Loucy (cell line): ENCODE results near the gene OR2AG2.

Experiments
- H2AFZ ChIP-seq: fragments of 200-600 bp; sonication (generic); 2 replicates; pipeline ENCODE4 v1.6.0; 2016; ENCODE audit warnings: antibody characterized with exemption, mild to moderate bottlenecking, low read length, moderate library complexity
- H3F3A ChIP-seq: fragments of 200-600 bp; 2 replicates; pipeline ENCODE4 v1.6.0; 2016; ENCODE audit warnings: antibody characterized with exemption, low read depth, mild to moderate bottlenecking
- H3K27me3 ChIP-seq: fragments of 200-600 bp; sonication (generic); 2 replicates; pipeline ENCODE4 v1.6.1; 2014; ENCODE audit warnings: low read length, mild to moderate bottlenecking; ENCODE audit not compliant: insufficient read depth, poor library complexity, severe bottlenecking
- H3K36me3 ChIP-seq: fragments of 200-600 bp; sonication (generic); 2 replicates; pipeline ENCODE4 v1.6.1; 2016; ENCODE audit warnings: low read length; ENCODE audit not compliant: insufficient read depth
- H3K4me1 ChIP-seq: fragments of 200-600 bp; sonication (generic); 2 replicates; pipeline ENCODE4 v1.5.1; 2014; ENCODE audit warnings: low read length, mild to moderate bottlenecking; ENCODE audit not compliant: insufficient read depth, poor library complexity, severe bottlenecking
- H3K4me2 ChIP-seq: fragments of 200-600 bp; sonication (generic); 2 replicates; pipeline ENCODE4 v1.6.0; 2014; ENCODE audit warnings: antibody characterized with exemption, low read length, low read depth, mild to moderate bottlenecking; ENCODE audit not compliant: poor library complexity, severe bottlenecking
- H3K4me3 ChIP-seq: fragments of 200-600 bp; sonication (generic); 2 replicates; pipeline ENCODE4 v1.5.1; 2014; ENCODE audit warnings: low read length, mild to moderate bottlenecking, mixed read lengths; ENCODE audit not compliant: poor library complexity, severe bottlenecking
- H3K79me2 ChIP-seq: fragments of 200-600 bp; sonication (generic); 2 replicates; pipeline ENCODE4 v1.6.1; 2014; ENCODE audit warnings: low read length; ENCODE audit not compliant: insufficient read depth
- H3K9ac ChIP-seq: fragments of 200-600 bp; sonication (generic); 2 replicates; pipeline ENCODE4 v1.6.0; 2014; ENCODE audit warnings: mild to moderate bottlenecking, low read depth, low read length, moderate library complexity; ENCODE audit not compliant: poor library complexity, severe bottlenecking
- H3K9me2 ChIP-seq: fragments of 200-600 bp; sonication (generic); replicated peaks from 2 replicates; pipeline ENCODE4 v1.6.1; 2016; ENCODE audit warnings: low read depth, low read length, mixed read lengths
- H3K9me3 ChIP-seq: fragments of 200-600 bp; sonication (generic); 2 replicates; pipeline ENCODE4 v1.6.1; 2014; ENCODE audit warnings: mild to moderate bottlenecking, antibody characterized with exemption, low read length, low read depth; ENCODE audit not compliant: insufficient read depth
- H4K20me1 ChIP-seq: fragments of 200-600 bp; sonication (generic); 2 replicates; pipeline ENCODE4 v1.6.0; 2014; ENCODE audit warnings: antibody characterized with exemption, low read length, mild to moderate bottlenecking; ENCODE audit not compliant: insufficient read depth, poor library complexity, severe bottlenecking
- CTCF ChIP-seq: fragments of 200-600 bp; sonication (generic); conservative IDR thresholded peaks from 2 replicates; pipeline ENCODE4 v1.5.1; 2014; ENCODE audit warnings: mild to moderate bottlenecking, antibody characterized with exemption, low read length
- EZH2phosphoT487 ChIP-seq: fragments of 200-600 bp; IDR thresholded peaks from 2 replicates; pipeline ENCODE4 v1.6.1; 2018; ENCODE audit warnings: antibody characterized with exemption, mild to moderate bottlenecking, moderate library complexity, borderline replicate concordance

The OR2AG2 gene

GRCh38 chr11:6725386-6725896 is 46.3 kb downstream of the OR2AG2 start:
- no peaks in the 10 kb centered on the region for H3K9me2 ChIP-seq
- no peaks in the 10 kb centered on the region for H4K20me1 ChIP-seq
- no peak overlapping the region for H3K9ac ChIP-seq
- H3K4me3 ChIP-seq = no peak overlapping the region
- H3F3A ChIP-seq = no peaks in the 10 kb centered on the region
- H3K79me2 ChIP-seq = peaks cover 6% of the 10 kb centered on the region; the same call in 1 of the 2 replicates
- H3K36me3 ChIP-seq = no peaks in the 10 kb centered on the region
- H3K27me3 ChIP-seq = no peaks in the 10 kb centered on the region
- TF ChIP-seq CTCF = no peak
- TF ChIP-seq EZH2phosphoT487 = no peak
- no peaks in the 10 kb centered on the region for H3K9me3 ChIP-seq
- H3K4me1 ChIP-seq = peaks cover 31% of the 10 kb centered on the region
- no peak overlapping the region for H3K4me2 ChIP-seq
- H2AFZ ChIP-seq = no peak overlapping the region

- Histone ChIP-seq H3K36me3 (no peaks in the 10 kb centered on the region), H2AFZ (no peak overlapping the region), H3K9me2 (no peaks in the 10 kb centered on the region), H3K79me2 (peaks cover 6% of the 10 kb centered on the region; the same call in 1 of the 2 replicates), H3K9me3 (no peaks in the 10 kb centered on the region), H3K4me1 (peaks cover 41% of the 10 kb centered on the region), H3K4me2 (no peak overlapping the region), H3F3A (no peaks in the 10 kb centered on the region), H3K4me3 (no peak overlapping the region), H3K27me3 (no peaks in the 10 kb centered on the region), H4K20me1 (no peaks in the 10 kb centered on the region), H3K9ac (no peak overlapping the region)
- TF ChIP-seq EZH2phosphoT487 = no peak
- TF ChIP-seq CTCF = no peak
Observed at GRCh38 chr11:6724013-6724412, 47.8 kb downstream of the OR2AG2 start.

GRCh38 chr11:6721343-6721742 is 50.4 kb downstream of the OR2AG2 start:
- no peak overlapping the region for H2AFZ ChIP-seq
- H3K9me3 ChIP-seq = no peaks in the 10 kb centered on the region
- no peaks in the 10 kb centered on the region for H3K36me3 ChIP-seq
- no peak for TF ChIP-seq EZH2phosphoT487
- no peak for TF ChIP-seq CTCF
- H3F3A ChIP-seq = no peaks in the 10 kb centered on the region
- H3K79me2 ChIP-seq = peaks cover 6% of the 10 kb centered on the region; the same call in 1 of the 2 replicates
- no peaks in the 10 kb centered on the region for H3K9me2 ChIP-seq
- H3K4me3 ChIP-seq = no peak overlapping the region
- no peak overlapping the region for H3K9ac ChIP-seq
- no peaks in the 10 kb centered on the region for H4K20me1 ChIP-seq
- H3K27me3 ChIP-seq = no peaks in the 10 kb centered on the region
- H3K4me2 ChIP-seq = peak overlapping the region; percentile 10
- H3K4me1 ChIP-seq = peaks cover 28% of the 10 kb centered on the region
